Fibroblast of lung (primary cell): ENCODE results near the gene DOK3. TPM values are rescaled to one million over a fixed set of nuclear protein-coding genes. Genes with fewer than 3 reads are reported as not detected.
A peak's percentile ranks its signal among the peaks of the same experiment; 100 is the strongest.

Experiments used
- DNase-seq, 2 donors: peaks; one replicate each; pipeline versions ENCODE4 v3.0.0 to v3.0.0-alpha.2; 2010; ENCODE audit warnings: low read depth in 2 of 2
- H2AFZ ChIP-seq: 2 replicates; pipeline ENCODE4 v1.5.1; 2012; ENCODE audit warnings: low read length, control low read depth, inconsistent platforms
- H3K27ac ChIP-seq: 2 replicates; pipeline ENCODE4 v1.5.1; 2011; ENCODE audit warnings: low read length, control low read depth; ENCODE audit not compliant: insufficient read depth
- H3K27me3 ChIP-seq: 2 replicates; pipeline ENCODE4 v1.5.1; 2011; ENCODE audit warnings: mild to moderate bottlenecking, low read length; ENCODE audit not compliant: control insufficient read depth, insufficient read depth
- H3K36me3 ChIP-seq: 2 replicates; pipeline ENCODE4 v1.5.1; 2011; ENCODE audit warnings: low read length; ENCODE audit not compliant: control insufficient read depth, insufficient read depth
- H3K4me1 ChIP-seq: 2 replicates; pipeline ENCODE4 v1.5.1; 2011; ENCODE audit warnings: low read length; ENCODE audit not compliant: control insufficient read depth, insufficient read depth; ENCODE audit errors: extremely low read depth
- H3K4me2 ChIP-seq: 2 replicates; pipeline ENCODE4 v1.5.1; 2011; ENCODE audit warnings: low read length, control low read depth; ENCODE audit not compliant: insufficient read depth; ENCODE audit errors: extremely low read depth
- H3K4me3 ChIP-seq, 4 experiments: fragments of 200-600 bp in 1 of 4; sonication (generic) in 1 of 4; replicated peaks in 1 of 4; 2 replicates each; pipeline ENCODE4 v1.5.1; 2011 to 2016; ENCODE audit warnings: low read length in 4 of 4, low read depth in 3 of 4, mild to moderate bottlenecking in 3 of 4, control low read depth in 2 of 4, inconsistent platforms in 1 of 4, mixed read lengths in 1 of 4; ENCODE audit not compliant: insufficient read depth in 1 of 4; ENCODE audit errors: control extremely low read depth in 1 of 4
- H3K79me2 ChIP-seq: 2 replicates; pipeline ENCODE4 v1.5.1; 2012; ENCODE audit warnings: mild to moderate bottlenecking, low read length, inconsistent platforms; ENCODE audit not compliant: control insufficient read depth, insufficient read depth
- H3K9ac ChIP-seq: 2 replicates; pipeline ENCODE4 v1.5.1; 2011; ENCODE audit warnings: mild to moderate bottlenecking, low read length, control low read depth; ENCODE audit not compliant: insufficient read depth
- H3K9me3 ChIP-seq: 2 replicates; pipeline ENCODE4 v1.5.1; 2012; ENCODE audit warnings: low read depth, low read length; ENCODE audit not compliant: control insufficient read depth, insufficient read depth
- H4K20me1 ChIP-seq: 2 replicates; pipeline ENCODE4 v1.5.1; 2011; ENCODE audit warnings: low read length; ENCODE audit not compliant: control insufficient read depth, insufficient read depth; ENCODE audit errors: extremely low read depth
- CTCF ChIP-seq, 2 donors: IDR thresholded peaks in 1 of 2; conservative IDR thresholded peaks in 1 of 2; 1 replicate in 1 of 2; 2 replicates in 1 of 2; pipeline ENCODE4 v1.5.1; 2011 to 2012; ENCODE audit warnings: low read length in 2 of 2, control low read depth in 1 of 2, inconsistent platforms in 1 of 2, low read depth in 1 of 2, mild to moderate bottlenecking in 1 of 2
- EZH2 ChIP-seq: IDR thresholded peaks from 2 replicates; pipeline ENCODE4 v1.5.1; 2012; ENCODE audit warnings: low read length, control low read depth, mild to moderate bottlenecking; ENCODE audit errors: missing control alignments
- polyA plus RNA-seq, 2 donors: library from polyadenylated mRNA; depleted of rRNA in 1 of 2; stranded (reverse) in 1 of 2; unstranded in 1 of 2; fragments of >200 nt; gene quantifications; 2 replicates each; pipeline ENCODE4 v1.2.1, GENCODE V29; 2011 to 2012; ENCODE audit warnings: missing spikeins in 1 of 2
- total RNA-seq: library from RNA; depleted of rRNA; stranded (reverse); fragments of >200 nt; gene quantifications from 2 replicates; pipeline ENCODE4 v1.2.1, GENCODE V29; 2014

The DOK3 gene
- total and polyA plus RNA-seq, 2 donors (not counting 1 experiment from before 2014, with no cell fraction given): 0.99 to 1.5 TPM

- H3K9ac ChIP-seq: no peak overlapping the region
- no peak overlapping the region for H3K27ac ChIP-seq
- peak in 1 of 2 donors; percentile 23 for DNase-seq
- H2AFZ ChIP-seq: no peak overlapping the region
- TF ChIP-seq EZH2 (no peak), CTCF (conservative IDR thresholded peaks at IDR 0.05 in 1 of 2, IDR thresholded peaks at IDR 0.05 in 1 of 2; ENCODE audit: low read depth in 1 of 2, low read length in 2 of 2) (no peak)
- no peaks in the 10 kb centered on the region for H3K27me3 ChIP-seq
- no peaks in the 10 kb centered on the region for H3K79me2 ChIP-seq
- peaks cover 15% of the 10 kb centered on the region for H3K36me3 ChIP-seq
- peaks cover 12% of the 10 kb centered on the region for H3K4me1 ChIP-seq
- H4K20me1 ChIP-seq: no peaks in the 10 kb centered on the region
- H3K4me3 ChIP-seq: peak overlapping the region; percentile 10 to 57 (median 25)
- peak overlapping the region; percentile 84 for H3K4me2 ChIP-seq
- no peaks in the 10 kb centered on the region for H3K9me3 ChIP-seq
Measured at GRCh38 chr5:177453852-177454396, 55.7 kb downstream of the DOK3 start.

GRCh38 chr5:177452688-177453638 lies 56.7 kb downstream of the DOK3 start:
- Histone ChIP-seq H3K27ac (no peak overlapping the region), H3K27me3 (no peaks in the 10 kb centered on the region), H2AFZ (no peak overlapping the region), H3K4me3 (no peak overlapping the region), H3K79me2 (no peaks in the 10 kb centered on the region), H3K9ac (no peak overlapping the region), H3K36me3 (peaks cover 5% of the 10 kb centered on the region), H4K20me1 (no peaks in the 10 kb centered on the region), H3K9me3 (no peaks in the 10 kb centered on the region), H3K4me2 (no peak overlapping the region), H3K4me1 (peaks cover 12% of the 10 kb centered on the region)
- no peak for DNase-seq
- TF ChIP-seq EZH2 (no peak), CTCF (conservative IDR thresholded peaks at IDR 0.05 in 1 of 2, IDR thresholded peaks at IDR 0.05 in 1 of 2; ENCODE audit: low read depth in 1 of 2, low read length in 2 of 2) (no peak)

Other genes with a start within 250 kb of the DOK3 start
- gene RAB24, start 206.1 kb downstream of the DOK3 start, total RNA-seq: 22.1 and 25.9 TPM in 2 replicates
- gene RAB24, start 206.1 kb downstream of the DOK3 start, polyA plus RNA-seq: 27.9 and 34.2 TPM in 2 replicates
- gene PRELID1, start 206.0 kb downstream of the DOK3 start, total RNA-seq: 56.8 and 64.2 TPM in 2 replicates
- gene PRELID1, start 206.0 kb downstream of the DOK3 start, polyA plus RNA-seq: 145 and 226 TPM in 2 replicates
- gene MXD3, start 197.9 kb downstream of the DOK3 start, total RNA-seq: 1.0 and 6.6 TPM in 2 replicates
- 1.8 and 3.4 TPM in 2 replicates for gene MXD3, start 197.9 kb downstream of the DOK3 start, polyA plus RNA-seq
- 294 and 396 TPM in 2 replicates for gene LMAN2, start 158.2 kb downstream of the DOK3 start, total RNA-seq
- 145 and 221 TPM in 2 replicates for gene LMAN2, start 158.2 kb downstream of the DOK3 start, polyA plus RNA-seq
- 2.6 and 4.1 TPM in 2 replicates for gene RGS14, start 151.9 kb downstream of the DOK3 start, total RNA-seq
- 2.5 and 3.1 TPM in 2 replicates for gene RGS14, start 151.9 kb downstream of the DOK3 start, polyA plus RNA-seq
- not detected in 2 replicates for gene SLC34A1, start 125.4 kb downstream of the DOK3 start, total RNA-seq
- not detected in 2 replicates for gene SLC34A1, start 125.4 kb downstream of the DOK3 start, polyA plus RNA-seq
- not detected in 2 replicates for gene PFN3, start 109.2 kb downstream of the DOK3 start, total RNA-seq
- not detected in 2 replicates for gene PFN3, start 109.2 kb downstream of the DOK3 start, polyA plus RNA-seq
- under 0.01 and 0.50 TPM in 2 replicates for gene F12, start 100.3 kb downstream of the DOK3 start, total RNA-seq
- gene F12, start 100.3 kb downstream of the DOK3 start, polyA plus RNA-seq: 0.10 and 0.19 TPM in 2 replicates
- 13.1 and 15.0 TPM in 2 replicates for gene GRK6, start 83.2 kb downstream of the DOK3 start, total RNA-seq
- gene GRK6, start 83.2 kb downstream of the DOK3 start, polyA plus RNA-seq: 15.8 and 23.4 TPM in 2 replicates
- 2.1 and 2.3 TPM in 2 replicates for gene PRR7, start 63.0 kb downstream of the DOK3 start, total RNA-seq
- gene PRR7, start 63.0 kb downstream of the DOK3 start, polyA plus RNA-seq: 1.6 TPM in 2 replicates
- 96.4 and 102 TPM in 2 replicates for gene DBN1, start 36.2 kb downstream of the DOK3 start, total RNA-seq
- gene DBN1, start 36.2 kb downstream of the DOK3 start, polyA plus RNA-seq: 138 and 181 TPM in 2 replicates
- 55.2 and 65.2 TPM in 2 replicates for gene PDLIM7, start 12.2 kb downstream of the DOK3 start, total RNA-seq
- gene PDLIM7, start 12.2 kb downstream of the DOK3 start, polyA plus RNA-seq: 117 and 245 TPM in 2 replicates
- gene DDX41, start 7.1 kb upstream of the DOK3 start, total RNA-seq: 76.5 and 79.1 TPM in 2 replicates
- 66.8 and 71.5 TPM in 2 replicates for gene DDX41, start 7.1 kb upstream of the DOK3 start, polyA plus RNA-seq
- 17.5 and 28.4 TPM in 2 replicates for gene FAM193B, start 44.7 kb upstream of the DOK3 start, total RNA-seq
- gene FAM193B, start 44.7 kb upstream of the DOK3 start, polyA plus RNA-seq: 15.9 and 27.9 TPM in 2 replicates
- 94.8 and 139 TPM in 2 replicates for gene TMED9, start 82.4 kb upstream of the DOK3 start, total RNA-seq
- gene TMED9, start 82.4 kb upstream of the DOK3 start, polyA plus RNA-seq: 259 and 355 TPM in 2 replicates
- gene B4GALT7, start 90.3 kb upstream of the DOK3 start, total RNA-seq: 21.6 and 29.1 TPM in 2 replicates
- 18.2 and 20.8 TPM in 2 replicates for gene B4GALT7, start 90.3 kb upstream of the DOK3 start, polyA plus RNA-seq